GM12801 (cell line): Measurements from ENCODE around the gene CCDC107.

Experiments
- TF ChIP-seq, protein P1 (sequence below): IDR thresholded peaks from one replicate; pipeline ENCODE4 v1.5.1; 2011; ENCODE audit warnings: control low read depth; ENCODE audit not compliant: insufficient read length; ENCODE audit errors: extremely low read depth

Gene CCDC107

GRCh38 chr9:35629597-35629996 lies 28.5 kb upstream of the CCDC107 start:
- TF ChIP-seq, protein P1, sequence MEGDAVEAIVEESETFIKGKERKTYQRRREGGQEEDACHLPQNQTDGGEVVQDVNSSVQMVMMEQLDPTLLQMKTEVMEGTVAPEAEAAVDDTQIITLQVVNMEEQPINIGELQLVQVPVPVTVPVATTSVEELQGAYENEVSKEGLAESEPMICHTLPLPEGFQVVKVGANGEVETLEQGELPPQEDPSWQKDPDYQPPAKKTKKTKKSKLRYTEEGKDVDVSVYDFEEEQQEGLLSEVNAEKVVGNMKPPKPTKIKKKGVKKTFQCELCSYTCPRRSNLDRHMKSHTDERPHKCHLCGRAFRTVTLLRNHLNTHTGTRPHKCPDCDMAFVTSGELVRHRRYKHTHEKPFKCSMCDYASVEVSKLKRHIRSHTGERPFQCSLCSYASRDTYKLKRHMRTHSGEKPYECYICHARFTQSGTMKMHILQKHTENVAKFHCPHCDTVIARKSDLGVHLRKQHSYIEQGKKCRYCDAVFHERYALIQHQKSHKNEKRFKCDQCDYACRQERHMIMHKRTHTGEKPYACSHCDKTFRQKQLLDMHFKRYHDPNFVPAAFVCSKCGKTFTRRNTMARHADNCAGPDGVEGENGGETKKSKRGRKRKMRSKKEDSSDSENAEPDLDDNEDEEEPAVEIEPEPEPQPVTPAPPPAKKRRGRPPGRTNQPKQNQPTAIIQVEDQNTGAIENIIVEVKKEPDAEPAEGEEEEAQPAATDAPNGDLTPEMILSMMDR, result no peak

DNA sequence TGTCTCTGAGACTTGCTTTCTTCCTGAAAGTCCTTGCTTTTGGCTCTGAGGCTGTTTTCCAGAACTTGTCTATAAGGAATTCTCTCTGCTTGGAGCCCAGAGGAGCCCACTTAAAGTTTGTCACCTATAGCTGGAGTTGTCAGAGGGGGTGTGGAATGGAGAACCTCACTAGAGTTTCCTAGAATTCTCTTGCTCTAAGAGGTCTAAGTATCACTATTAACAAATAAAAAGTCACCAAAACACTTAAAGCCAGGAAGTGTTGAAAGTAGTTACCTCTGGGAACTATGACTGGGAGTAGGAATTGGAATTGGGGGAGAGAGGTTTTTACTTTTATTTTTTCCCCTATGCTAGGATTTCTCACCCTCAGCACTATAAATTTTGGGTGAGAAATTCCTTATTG lies 22.4 kb upstream of the CCDC107 start:
- TF ChIP-seq, protein P1, result no peak

DNA sequence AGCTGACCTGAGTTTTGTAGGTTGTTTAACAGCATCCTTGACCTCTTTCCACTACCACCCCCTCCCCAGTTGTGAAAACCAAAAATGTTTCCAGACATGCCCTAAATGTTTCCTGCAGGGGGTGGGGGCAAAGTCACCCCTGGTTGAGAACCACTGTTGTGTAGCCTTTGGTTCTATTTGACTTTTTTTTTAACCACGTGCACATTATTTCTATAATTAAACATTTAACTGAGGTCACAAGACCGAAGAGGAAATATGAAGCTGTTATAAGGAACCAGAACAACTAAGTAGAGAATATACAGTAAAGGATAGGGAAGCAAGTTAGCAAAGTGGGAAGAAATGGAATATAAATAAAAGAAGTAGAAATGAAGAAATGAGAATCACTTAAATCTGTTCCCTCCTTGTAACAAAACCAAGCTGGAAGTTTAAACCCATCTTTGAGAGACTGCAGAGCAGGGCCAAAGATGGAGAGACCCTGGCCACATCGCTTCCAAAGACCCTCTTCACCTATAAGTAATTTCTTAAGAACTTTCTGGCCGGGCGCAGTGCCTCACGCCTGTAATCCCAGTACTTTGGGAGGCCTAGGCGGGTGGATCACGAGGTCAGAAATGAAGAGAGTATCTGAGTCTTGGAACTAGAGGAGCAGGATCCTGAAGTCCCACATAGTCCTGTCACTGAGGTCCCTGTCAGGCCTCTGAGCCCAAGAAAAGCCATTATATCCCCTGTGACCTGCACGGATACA lies 21.8 kb upstream of the CCDC107 start:
- TF ChIP-seq, protein P1, result no peak

- TF ChIP-seq, protein P1, result no peak
Observed at GRCh38 chr9:35639631-35640030, 18.5 kb upstream of the CCDC107 start.

DNA sequence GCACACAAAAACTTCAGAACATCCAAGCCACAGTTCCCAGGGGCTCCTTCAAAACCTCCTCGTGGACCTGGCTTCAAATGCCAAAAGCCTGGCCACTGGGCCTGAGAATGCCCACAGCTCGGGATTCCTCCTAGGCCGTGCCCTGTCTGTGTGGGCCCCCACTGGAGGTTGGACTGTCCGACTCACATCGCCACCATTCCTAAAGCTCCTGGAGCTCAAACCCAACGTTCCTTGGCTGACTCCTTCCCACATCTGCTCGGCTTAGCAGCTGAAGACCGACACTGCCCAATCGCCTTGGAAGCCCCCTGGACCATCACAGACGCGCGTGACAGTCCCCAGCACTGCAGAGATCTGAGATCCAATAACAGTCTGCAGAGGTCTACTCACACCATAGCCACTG lies 15.0 kb upstream of the CCDC107 start:
- TF ChIP-seq, protein P1, result no peak

DNA sequence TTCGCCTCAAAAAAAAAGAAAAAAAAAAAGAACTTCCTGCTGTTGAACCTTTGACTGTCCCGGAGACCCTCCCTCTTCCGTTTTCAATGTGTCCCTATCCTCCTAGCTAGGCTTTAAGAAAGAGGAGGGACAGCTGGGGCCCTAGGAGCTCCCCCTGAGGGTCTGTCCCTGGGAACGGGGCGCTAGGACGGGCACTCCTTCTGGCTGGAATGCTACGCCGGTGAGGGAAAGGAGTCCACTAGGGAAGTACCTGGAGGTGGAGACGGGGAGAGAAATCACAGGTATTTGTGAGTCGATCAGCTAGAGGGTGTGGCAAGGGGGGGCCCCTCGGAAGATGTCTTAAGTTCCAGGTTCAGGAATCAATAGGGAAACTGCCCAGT lies 11.9 kb upstream of the CCDC107 start:
- TF ChIP-seq, protein P1, result no peak

GRCh38 chr9:35646533-35647265 lies 11.4 kb upstream of the CCDC107 start:
- TF ChIP-seq, protein P1, result no peak
